B cell (primary cell): Measurements from ENCODE around the gene FRMD4B.

Experiments used
- CTCF ChIP-seq: fragments of 200-600 bp; IDR thresholded peaks from one replicate; pipeline ENCODE4 v1.8.0; 2022; ENCODE audit warnings: antibody characterized with exemption, mild to moderate bottlenecking
- EZH2 ChIP-seq: IDR thresholded peaks from 2 replicates; pipeline ENCODE4 v1.6.1; 2012; ENCODE audit warnings: borderline replicate concordance, low read depth, mild to moderate bottlenecking, moderate library complexity, low read length; ENCODE audit not compliant: insufficient read depth, poor library complexity, severe bottlenecking

DNA sequence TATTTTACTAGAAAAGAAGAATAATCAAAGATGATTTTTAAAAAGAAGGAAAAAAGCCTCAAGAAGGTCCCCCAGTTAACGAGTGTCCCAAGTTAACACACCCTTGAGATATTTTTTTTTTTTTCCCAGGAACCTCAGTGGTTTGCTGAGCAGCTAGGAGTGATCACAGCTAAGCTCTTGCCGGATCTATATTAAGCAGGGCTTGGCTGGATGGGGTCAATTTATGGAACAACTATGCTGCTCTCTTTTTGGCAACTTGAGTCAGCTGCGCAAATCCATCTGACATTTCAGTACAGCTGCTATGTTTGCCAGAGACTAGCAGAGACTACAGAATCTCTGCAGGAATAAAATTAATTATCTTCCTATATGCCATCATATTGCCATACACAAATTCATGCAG, 263.5 kb downstream of the FRMD4B start, which contains the start of gene LMOD3:
- TF ChIP-seq CTCF (no peak), EZH2 (no peak)
